NCI-H345 (cell line): Measurements from ENCODE around the gene GNA12.

Experiments used
- DNase-seq: peaks from one replicate; lab custom pipeline; 2025; lab: John Stamatoyannopoulos, UW

GNA12 gene

DNA sequence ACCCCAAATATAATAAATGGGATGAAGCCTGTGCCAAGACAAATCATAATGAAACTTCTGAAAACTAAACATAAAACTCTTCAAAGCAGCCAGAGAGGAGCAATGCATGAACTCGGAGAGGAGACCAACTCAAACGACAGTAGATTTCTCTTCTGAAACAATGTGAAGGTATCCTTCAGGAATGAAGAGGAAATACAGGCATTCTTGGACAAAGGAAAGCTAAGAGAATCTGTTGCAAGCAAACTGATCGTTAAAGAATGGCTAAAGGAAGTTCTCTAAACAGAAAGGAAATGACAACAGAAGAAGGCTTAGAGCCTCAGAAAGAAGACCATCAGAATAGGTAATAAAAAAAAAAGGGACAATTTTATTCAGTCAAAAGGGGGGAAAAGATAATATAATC lies 6.6 kb downstream of the GNA12 start:
- no peak for DNase-seq

DNA sequence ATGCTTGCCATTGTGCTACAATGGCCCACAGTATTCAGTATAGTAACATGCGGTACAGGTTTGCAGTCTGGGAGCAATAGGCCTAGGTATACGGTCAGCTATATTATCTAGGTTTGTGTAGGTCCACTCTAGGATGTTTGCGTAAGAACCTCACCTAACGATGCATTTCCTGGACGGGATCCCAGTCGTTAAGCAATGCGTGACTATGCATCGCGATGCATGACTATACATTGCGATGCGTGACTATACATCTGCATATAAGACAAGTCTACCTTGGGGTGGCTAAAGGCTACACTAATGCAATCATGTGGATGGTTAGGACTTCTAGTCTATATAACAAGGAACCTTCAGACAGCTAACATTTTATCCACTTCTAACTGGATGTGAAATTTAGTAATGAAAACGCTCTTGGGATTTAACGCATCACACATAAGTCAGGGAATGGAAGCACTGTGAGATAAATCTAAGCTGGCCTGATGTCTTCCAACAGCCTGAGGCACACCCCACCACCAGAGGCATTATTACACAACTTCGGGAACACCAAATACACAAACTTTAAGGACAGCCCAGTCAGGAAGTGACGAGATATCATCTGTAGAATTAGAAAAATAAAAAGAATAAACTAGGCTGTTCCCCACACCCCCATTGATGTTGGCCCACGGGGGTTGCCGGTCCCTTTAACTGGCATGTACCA lies 9.2 kb downstream of the GNA12 start:
- DNase-seq: no peak

GRCh38 chr7:2833083-2833910 lies 10.8 kb downstream of the GNA12 start:
- no peak for DNase-seq

- DNase-seq: no peak
Observed at GRCh38 chr7:2832461-2832860, 11.6 kb downstream of the GNA12 start.

DNA sequence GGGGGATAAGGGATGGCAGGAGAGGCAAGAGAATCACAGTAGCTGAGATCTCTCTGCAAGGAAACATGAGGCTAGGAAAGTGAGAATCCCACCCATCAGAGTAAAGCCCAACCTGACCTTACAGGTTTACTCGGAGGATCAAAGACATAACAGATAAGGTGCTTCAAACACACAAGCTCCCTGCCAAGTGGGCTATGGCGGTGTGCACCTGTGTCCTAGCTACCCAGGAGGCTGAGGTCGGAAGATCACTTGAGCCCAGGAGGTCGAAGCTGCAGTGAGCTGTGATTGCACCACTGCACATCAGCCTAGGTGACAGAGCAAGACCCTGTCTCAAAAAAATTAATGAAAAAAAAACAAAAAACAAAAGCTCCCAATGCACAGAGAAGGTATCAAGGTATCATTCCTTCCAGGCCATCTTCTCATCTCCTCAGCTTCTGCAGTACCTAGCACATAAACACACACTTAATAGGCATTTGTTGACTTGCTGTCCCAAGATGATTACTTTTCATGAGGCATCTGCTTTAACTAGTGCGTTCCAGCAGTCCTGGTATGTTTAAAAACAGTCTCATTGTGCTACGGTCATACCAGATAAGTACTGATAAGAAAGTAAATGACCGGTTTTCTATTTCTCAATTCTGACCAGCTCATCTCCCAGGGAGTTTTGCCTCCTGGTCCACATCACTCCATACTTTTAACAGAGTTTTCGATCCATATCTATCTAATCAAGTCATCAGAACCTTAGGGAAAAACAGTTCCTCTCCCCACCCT lies 13.3 kb downstream of the GNA12 start:
- DNase-seq: no peak

DNA sequence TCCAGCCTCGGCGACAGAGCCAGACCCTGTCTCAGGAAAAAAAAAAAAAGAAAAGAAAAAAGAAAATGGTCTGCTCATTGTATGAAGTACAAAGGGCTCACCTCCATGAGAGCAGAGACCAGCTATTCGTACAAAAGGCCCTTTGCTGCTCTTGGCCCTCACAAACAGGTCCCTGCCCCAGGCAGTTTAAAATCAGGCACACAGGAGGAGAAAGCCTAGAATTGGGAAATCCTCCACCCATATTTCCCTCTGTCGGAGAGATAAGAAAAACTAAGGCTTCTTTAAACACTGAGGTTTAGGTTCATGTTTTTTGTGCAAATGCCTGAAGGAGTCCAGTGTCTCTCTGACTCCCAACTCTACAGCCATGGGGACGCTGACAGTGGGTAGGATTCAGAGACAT lies 15.1 kb downstream of the GNA12 start:
- DNase-seq: no peak

GRCh38 chr7:2826771-2827170 lies 17.3 kb downstream of the GNA12 start:
- no peak for DNase-seq

DNA sequence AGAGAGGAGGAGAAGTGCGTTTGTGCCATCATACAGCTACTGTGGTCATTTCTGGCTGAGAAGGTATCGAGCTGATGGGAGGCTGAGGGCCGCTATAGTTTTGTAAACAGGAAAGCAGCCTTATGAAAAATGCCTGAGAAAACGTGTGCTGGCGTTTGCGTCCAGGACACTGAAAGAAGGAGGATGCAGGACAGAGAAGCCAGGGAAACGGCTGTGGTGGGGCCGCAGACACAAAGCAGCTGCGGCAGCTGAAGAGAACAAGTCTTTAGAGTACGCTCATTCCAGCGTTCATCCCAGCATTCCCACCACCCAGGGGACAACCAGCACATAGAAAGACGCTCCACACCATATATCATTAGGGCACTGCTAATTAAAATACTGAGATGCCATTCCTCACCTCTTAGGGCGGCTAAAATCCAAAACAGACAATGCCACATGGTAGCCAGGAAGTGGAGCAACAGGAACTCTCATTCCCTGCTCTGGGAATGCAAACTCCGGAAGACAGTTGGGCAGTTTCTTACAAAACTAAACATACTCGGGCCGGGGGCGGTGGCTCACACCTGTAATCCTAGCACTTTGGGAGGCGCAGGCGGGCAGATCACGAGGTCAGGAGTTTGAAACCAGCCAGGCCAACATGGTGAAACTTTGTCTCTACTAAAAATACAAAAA lies 18.4 kb downstream of the GNA12 start:
- DNase-seq: no peak

DNA sequence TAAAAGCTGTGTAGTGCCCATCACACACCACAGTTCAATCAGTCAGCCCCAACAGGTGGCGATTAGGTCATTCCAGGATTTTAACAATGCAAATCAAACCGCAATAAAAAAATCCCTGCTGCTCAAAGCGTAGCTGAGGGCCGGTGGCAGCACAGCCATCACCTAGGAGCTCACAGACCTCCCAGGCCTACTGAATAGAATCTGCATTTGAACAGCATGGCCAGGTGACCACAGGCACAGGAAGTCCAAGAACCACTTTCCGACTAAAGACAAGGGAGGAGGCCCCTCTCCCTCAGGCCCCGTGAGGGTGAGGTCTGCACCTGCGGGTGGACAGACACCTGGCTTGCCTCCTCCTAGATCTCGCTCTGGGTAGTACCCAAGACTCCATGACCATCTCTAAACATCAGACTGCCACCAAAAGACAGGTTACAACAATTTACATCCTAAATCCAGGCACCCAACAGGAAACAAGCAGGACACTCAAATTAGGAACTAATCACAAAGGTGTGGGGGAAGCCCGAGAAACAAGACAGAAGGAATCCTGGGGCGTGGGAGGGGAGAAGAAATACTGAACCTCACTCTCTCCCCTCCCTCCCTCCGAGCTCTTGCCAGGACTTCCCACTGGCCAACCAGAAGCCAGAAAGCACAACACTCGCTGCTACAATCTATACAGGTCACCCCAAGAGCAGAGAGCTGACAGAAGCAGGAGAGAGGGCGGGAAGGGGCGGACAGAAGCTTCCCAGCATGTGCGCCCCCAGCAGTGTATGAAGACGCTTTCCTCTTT lies 19.2 kb downstream of the GNA12 start:
- DNase-seq: no peak

DNA sequence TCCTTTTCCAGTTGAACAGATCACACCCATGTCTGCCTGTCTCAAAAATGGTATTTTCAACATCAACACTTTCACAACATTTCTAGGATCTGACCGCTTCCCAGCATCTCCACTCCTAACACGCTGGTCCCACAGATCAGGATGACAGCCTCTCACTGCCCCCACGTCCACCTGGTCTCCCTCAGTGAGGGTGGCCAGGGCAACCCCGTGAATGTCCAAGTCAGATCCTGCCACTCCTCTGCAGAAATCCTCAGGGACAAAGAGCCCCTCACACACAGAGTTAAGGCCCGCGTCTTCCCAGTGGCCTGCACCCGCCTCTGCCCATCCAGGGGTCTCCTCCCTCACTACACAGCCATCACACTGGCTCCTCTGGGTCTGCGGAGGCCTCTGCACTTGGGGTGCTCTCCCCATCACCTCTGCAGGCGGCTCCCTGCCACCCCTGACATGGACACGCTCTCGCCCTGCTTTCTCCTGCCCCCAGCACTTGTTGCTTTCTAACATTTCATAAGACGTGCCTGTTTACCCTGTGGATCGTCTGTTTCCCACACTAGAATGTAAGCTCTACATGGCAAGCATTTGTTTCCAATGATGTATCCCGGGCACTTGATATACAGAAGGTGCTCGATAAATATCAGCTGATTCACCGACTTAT lies 20.0 kb downstream of the GNA12 start:
- DNase-seq: no peak

- no peak for DNase-seq
Observed at GRCh38 chr7:2823130-2823529, 21.0 kb downstream of the GNA12 start.

DNA sequence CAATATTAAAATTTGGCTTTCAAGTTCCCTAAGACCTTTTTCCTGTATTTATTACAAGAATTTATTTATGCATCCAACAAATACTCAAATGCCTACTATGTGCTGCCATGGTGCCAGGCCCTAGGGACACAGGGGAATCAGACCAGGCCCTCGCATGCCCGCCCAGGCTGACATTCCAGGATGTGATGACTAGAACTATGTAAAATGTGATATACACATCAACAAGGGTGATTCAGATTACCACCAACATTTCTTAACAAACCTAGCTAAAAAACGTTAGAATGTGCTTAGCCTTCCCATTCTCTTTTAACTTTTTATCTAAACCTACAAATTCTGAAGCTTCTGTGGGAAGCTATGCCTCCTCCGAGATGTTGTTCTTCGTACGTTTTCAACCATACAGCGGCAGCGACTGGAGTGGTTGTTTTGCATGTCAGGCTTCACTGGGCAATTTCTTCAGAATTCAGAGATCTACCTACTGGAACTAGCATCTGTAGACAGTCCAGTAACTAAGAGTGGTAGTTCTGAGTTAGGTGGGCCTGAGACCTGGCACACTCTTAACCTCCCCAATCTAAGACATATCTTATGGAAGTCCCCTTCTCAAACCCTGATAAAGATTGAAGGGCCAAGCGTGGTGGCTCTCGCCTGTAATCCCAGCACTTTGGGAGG lies 22.1 kb downstream of the GNA12 start:
- no peak for DNase-seq

DNA sequence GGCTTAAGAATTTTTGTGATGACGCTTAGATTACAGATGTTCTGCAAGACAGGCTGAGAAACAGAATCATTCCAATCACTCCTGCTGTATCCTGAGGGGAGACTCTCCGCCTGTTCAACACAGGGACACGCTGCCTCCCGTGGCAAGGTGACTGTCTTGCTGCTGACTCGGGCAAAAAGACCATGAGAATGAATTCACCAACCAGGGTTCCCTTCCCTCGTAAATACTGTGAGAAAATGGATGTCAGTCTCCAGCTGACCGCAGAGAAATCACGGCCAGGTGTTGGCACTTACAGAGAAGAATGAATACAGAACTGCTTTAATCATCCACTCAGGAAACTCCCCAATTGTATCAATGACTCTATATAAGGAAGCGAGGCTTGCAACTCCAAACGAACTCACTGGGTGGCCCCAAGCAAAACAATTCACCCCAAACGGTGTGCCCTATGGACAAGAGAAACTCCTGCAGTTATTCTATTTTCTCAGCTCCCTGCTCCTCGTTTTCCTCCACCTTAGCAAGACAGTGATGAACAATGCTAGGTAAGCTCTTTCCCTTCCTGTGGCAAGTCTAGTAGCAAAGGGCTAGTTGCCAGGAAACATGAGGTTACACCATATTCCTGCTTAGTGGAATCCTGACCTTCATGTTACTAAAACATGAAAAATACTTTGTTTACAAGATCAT lies 22.8 kb downstream of the GNA12 start:
- DNase-seq: peak; percentile 61

GRCh38 chr7:2820508-2820934 lies 23.6 kb downstream of the GNA12 start:
- no peak for DNase-seq

DNA sequence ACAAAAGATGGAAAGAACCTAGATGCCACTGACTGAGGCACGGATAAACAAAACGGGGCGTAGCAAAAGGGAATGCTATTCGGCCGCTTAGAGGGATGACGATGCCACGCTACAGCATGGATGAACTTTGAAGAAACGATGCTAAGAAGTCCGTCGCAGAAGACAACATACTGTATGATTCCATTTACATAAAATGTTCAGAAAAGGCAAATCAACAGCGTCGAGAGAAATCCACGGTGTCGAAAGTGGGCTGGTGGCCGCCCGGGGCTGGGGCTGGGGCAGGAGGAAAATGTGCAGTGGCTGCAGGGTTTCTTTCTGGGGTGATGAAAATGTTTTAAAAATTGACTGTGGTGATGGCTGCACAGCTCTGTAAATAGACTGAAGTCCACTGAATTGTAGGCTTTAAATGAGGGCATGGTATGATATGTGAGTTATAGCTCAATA lies 24.1 kb downstream of the GNA12 start:
- no peak for DNase-seq

GRCh38 chr7:2819161-2819953 lies 24.8 kb downstream of the GNA12 start:
- DNase-seq: no peak

DNA sequence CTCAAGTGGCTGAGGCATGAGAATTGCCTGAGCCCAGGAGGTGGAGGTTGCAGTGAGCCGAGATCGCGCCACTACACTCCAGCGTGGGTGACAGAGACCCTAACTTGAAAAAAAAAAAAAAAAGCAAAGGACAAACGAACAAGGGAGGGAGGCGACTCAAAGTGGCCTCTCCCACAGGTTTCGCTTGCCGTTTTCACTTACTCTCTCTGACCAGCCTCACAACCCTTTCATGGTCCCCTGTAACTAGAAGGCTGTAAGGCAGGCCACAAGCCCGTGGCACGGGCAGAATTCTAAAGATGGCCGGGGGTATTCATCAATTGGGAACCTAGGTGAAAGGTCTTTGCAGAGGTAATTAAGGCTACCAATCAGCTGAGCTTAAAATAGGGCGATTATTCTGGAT lies 25.5 kb downstream of the GNA12 start:
- DNase-seq: no peak

- no peak for DNase-seq
Observed at GRCh38 chr7:2818121-2818520, 26.0 kb downstream of the GNA12 start.

DNA sequence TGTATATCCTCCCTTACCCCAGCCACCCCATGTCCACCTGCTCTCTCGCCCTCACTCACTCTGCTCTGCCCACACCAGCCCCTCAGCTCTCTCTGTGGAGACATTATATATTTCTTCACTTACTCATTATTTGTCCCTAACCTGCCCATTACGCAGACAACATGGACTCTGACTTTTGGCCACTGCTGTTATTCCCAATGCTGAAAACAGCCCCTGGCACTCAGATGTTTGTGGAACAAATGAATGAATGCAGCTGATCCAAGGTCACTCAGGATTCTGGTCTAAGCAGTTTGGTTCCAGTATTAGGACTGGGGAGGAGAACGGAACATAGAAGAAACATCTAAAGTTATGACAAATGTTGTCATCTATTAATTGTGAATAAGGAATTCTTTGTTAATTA lies 26.7 kb downstream of the GNA12 start:
- DNase-seq: no peak
